GM21367 (cell line): ENCODE data around the gene MTERF4.

ENCODE experiments used
- ATAC-seq: cut with Tn5 transposase; IDR thresholded peaks from one replicate; pipeline ENCODE4 v1.9.1; 2021; ENCODE audit not compliant: unreplicated experiment

MTERF4 gene

DNA sequence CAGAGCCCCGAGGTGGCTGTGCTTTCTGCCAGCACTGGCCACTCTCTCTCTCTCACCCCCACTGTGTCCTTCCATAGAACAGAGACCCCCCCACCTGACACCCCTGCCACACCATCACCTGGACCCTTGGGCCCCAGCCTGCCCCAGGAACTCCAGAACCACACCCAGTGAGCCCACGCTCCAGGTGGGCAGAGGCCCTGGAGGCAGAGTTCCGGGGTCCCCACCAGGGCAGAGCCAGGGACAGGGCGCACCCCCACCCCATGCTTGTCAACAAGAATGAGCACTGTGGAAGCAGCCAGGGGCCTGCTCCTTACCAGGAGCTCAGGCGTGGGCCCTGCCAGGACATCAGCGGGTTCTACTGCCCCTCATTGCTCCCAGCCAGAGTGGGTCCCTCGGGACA, 32.6 kb upstream of the MTERF4 start:
- ATAC-seq: no peak

DNA sequence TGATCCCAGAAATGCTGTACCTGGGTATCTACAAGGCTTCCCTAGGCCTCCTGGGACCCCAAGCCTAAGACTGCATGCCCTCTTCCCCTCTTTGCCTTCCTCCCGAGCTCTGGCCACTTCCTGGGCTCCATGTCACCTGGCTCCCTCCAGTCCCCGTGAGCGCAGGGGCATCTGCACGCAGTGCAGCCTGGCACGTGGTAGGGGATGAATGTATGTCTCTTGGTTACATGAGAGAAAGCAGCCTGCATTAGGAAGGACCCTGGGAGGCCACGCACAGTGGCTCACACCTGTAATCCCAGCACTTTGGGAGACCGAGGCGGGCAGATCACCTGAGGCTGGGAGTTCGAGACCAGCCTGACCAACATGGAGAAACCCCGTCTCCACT, 31.3 kb upstream of the MTERF4 start:
- ATAC-seq: no peak

DNA sequence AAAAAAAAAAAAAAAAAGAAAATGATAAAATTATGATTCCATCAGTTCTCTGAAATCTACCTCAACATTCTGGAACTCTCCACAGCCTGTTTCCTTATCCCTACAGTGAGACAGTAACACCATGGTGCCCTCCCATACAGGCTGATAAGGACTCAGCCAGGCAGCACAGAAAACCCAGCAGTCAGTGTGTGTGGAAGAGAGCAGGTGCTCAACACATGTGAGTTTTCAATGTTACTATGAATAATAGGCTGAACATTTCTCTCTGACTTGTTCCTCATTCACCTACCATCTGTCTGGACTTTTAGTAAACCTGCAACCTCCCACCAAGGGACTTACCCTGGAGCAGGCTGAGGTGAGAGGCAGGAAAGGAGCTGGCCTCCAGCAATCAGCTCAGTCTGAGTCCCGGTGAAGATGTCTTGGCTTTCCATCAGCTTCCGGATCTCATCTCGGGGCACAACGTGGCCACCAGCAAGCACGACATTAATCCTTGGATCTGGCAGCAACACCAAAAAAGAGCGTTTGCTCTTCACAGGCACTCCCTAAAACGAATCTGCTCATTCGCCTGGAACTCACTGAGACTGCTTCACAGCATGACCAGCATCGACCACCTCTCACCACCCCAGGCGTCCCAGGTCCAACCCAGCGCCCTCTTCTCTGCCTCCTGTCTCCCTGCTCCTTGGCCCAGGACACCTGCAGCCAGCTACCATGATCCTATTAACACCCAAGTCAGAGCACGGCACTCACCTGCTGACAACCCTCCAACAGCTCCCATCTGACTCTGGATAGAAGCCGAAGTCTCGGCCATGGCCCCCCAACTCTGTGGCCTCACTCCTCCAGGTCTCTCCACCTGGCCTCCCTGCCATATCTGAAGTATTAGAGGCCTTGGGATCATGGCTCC, 30.7 kb upstream of the MTERF4 start:
- no peak for ATAC-seq

DNA sequence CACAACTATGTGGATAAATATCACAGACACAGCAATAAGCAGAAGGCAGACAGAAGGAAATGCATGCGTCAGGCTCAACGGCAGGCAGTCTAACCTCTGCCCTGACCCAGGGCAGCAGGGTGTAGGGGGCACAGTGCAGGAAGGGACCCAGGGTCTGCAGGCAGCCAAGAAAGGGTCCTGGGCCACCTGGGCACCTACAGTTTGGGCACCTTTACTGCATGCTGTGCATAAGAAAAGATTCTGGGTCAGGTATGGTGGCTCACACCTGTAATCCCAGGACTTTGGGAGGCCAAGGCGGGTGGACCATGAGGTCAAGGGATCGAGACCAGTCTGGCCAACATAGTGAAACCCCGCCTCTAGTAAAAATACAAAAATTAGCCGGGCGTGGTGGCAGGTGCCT, 29.4 kb upstream of the MTERF4 start:
- no peak for ATAC-seq

DNA sequence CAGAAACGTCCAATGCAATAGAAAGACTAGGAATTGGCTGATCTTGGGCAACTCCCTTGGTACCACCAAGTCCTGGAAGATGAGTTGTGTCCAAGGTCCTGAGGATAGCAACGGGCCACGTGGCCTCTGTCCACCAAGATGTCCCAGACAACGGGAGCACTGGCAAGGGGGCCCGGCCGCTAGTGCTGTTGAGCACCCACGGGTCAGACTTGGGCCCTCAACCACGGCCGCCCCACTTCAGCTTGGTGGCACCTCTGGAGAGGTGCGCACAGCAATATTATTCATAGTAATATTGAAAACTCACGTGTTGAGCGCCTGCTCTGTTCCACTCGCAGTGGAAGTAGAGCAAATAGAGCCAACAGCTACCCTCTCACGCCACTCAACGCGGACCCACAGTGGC, 28.2 kb upstream of the MTERF4 start:
- no peak for ATAC-seq

DNA sequence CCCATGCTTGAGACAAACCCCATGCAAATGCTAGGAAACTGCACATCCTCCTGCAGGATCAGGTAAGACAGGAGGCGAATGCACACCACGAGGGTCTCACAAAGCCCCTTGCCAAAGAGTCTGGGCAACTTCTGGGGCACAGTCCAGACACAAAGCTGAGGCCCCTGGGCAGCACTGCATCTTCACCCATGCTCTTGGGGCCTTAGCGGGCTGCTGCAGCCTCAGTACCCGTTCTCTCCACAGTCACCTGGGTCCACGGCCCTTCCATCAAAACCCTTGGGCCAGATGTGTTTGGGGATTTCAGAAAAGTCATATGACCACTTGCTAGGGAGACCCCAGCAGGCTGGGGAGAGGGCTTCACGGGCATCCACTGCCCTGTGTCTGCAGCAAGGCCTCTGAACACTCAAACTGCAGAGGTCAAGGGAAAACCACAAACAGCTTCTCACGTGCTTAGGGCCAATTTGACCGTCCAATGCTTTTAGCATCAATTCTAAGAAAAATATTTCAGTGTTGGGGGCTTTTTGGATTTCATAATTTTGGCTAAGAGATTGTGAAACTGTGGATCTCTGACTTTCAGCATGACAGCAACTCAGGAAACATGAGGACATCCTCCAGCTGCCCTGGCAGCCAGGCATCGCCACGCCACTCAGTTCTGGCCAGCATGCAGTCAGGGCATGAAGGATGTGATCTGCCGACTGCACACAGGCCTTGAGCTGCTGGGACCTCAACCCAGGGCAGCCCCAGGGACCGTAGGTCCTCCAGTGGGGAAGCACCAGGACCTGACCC, 27.2 kb upstream of the MTERF4 start:
- ATAC-seq: no peak

DNA sequence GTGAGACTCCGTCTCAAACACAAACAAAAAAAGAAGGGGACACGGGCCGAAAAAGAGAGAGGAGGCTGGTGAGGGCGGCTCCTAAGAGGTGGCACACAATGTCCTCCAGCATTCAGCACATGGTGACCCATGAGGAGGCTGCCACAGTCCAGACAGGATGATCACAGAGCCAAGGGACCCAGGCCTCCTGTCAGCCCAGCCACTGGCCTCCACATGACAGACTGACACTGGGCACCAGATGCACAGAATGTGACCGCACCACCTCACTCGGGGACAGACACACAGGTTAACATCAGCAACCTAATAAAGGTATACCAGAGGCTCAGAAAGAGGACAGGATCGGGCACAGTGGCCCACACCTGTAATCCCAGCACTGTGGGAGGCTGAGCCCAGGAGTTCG, 26.2 kb upstream of the MTERF4 start:
- no peak for ATAC-seq

DNA sequence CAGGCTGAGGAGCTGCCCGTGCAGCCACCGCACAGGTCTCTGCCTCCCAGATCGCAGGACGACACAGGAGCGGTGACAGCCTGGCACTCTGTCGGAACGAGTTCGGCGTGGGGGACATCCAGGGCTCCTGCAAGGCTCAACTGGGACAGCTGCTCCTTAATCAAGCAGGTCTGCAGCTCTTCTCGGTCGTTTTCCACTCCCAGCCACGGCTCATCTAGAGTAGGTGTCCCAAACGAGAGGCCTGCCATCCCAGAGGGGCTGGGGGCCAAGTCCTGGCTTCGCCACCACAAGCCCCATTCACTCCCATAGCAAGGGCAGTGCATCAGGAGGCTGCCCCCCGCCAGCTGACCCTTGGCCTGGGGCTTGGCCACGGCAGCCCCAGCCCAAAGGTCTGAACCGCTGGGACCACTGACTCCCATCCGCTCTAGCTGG, 24.7 kb upstream of the MTERF4 start:
- ATAC-seq: no peak

GRCh38 chr2:241126201-241126611, 24.1 kb upstream of the MTERF4 start:
- no peak for ATAC-seq

DNA sequence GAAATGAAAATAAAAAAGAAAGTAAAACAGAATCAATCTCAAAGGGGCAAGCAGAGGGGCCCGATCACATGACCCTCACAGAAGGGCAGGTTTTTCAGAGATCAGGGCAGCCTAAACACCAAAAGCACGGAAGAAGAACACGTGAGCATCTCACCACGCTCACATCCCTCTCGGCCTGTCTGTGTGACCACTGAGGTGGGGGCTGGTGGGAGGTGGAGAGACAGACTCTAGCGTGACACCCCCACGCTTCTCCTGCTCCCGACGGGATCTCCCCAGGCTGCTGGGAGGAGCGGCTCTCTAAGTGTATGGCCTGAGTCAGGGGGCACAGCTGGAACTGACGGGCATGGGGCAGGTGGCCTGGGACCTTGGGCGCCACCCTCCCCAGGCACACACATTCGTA, 23.5 kb upstream of the MTERF4 start:
- no peak for ATAC-seq

GRCh38 chr2:241123816-241124536, 21.9 kb upstream of the MTERF4 start:
- ATAC-seq: no peak

DNA sequence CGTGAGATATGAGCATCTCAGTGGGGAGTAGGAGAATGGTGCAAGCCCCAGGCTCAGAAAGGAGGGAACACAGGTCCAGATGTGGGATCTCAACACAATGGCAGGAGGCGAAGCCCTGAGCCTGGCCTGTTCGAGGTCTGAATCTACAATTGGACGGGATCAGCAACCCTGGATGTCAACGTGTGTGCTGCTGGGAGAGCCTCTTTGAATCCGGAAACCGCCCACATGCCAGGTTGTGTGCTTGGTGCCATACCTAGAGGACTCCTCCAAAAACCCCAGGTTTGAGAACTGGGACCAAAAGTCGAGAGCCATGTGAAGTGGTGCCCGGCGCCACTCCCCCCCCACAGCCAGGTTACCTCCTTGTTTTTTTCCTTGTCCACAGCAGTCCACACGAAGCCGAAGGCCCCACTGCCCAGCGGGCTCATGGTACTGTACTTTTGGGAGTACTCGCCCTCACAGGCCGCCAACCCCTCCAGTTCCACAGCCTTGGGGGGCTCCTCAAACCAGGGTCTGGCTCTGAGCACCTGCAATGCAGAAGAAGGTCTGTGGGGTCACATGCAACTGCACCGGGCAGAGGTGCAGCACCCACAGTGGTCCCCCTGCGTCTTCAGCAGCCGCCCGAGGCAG, 20.4 kb upstream of the MTERF4 start:
- ATAC-seq: no peak

DNA sequence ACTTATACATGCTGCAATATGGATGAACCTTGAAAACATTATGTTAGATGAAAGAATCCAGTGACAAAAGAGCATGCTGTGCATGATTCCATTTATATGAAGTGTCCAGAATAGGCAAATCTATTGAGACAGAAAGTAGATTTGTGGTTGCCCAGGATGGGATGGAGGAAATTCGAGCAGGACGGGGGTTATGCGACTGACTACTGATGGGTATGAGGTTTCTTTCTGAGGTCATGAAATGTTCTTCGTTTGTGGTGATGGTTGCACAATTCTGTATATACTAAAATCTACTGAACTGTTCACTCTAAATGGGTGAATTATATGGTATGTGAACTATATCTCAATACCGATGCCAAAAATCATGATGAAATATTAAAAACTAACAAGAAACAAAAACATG, 18.9 kb upstream of the MTERF4 start:
- no peak for ATAC-seq

DNA sequence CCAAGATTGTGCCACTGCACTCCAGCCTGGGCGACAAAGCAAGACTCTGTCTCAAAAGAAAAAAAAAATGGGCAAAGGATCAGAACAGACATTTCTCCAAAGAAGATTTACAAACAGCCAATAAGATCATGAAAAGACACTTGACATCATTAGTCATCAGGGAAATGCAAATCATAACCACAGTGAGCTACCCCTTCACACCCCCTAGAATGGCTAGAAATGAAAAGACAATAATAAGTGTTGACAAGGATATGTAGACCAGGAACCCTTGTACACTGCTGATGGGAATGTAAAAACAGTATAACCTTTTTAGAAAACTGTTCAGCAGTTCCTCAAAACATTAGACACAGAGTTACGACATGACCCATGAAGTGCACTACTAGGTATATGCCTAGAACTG, 18.4 kb upstream of the MTERF4 start:
- no peak for ATAC-seq

GRCh38 chr2:241118737-241119505, 16.8 kb upstream of the MTERF4 start:
- ATAC-seq: no peak

GRCh38 chr2:241116606-241117560, 14.8 kb upstream of the MTERF4 start:
- ATAC-seq: no peak

DNA sequence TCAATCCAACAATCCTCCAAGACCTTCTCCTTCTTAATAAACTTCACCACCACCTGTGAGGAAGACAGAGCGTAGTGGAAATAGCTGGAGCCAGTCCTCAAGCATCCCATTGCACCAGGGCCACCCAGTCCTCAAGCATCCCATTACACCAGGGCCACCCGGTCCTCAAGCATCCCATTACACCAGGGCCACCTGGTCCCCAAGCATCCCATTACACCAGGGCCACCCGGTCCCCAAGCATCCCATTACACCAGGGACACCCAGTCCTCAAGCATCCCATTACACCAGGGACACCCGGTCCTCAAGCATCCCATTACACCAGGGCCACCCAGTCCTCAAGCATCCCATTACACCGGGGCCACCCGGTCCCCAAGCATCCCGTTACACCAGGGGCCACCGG, 13.3 kb upstream of the MTERF4 start:
- ATAC-seq: no peak

DNA sequence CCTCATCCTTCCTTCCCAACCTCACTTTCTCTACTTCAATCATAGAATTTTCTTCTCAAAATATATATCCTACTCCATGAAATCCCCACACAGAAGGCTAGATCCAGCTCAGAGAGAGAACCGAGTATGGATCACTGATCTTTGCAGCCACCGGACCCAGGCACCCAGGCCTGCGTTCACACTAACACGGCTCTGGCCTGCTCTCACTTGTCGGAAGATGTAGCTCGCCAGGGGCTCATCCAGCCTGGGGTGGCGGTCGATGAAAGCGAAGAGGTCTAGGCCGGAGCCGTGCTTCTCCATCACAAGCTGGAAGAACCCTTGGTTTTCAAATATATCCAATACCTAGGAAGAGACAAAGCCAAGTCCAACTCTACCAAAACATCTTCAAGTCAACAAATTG, 12.7 kb upstream of the MTERF4 start:
- no peak for ATAC-seq

DNA sequence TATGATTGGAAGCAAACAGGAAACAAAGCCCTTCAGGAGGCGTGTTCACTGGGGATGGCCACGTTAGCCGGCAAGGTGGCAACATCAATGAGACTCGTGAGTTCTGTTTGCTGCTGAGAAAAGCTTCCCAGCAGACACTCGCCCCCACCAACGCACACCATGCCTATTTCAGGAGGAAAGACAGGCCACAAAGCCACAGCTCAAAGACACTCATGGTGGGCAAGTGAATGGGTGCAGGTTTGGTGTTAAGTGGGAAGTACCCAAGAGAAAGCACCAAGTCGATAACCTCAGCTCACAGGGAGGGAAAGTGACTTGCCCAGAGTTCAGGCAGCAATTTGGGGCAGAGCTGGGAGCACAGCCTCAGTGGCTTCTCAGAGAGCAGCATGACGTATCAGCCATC, 10.5 kb upstream of the MTERF4 start:
- no peak for ATAC-seq
